H9 (cell line): ENCODE results near the gene DAAM2. TPM values are rescaled to one million over a fixed set of nuclear protein-coding genes. Genes with fewer than 3 reads are reported as not detected.

Source experiments
- DNase-seq: peaks from one replicate; pipeline ENCODE4 v3.0.0-alpha.2; 2017
- H2AFZ ChIP-seq: one replicate; pipeline ENCODE4 v1.6.1; 2013; ENCODE audit warnings: mild to moderate bottlenecking, low read length, control low read depth, moderate library complexity
- H2AK5ac ChIP-seq: 2 replicates; pipeline ENCODE4 v1.6.1; 2013; ENCODE audit warnings: low read length, control low read depth, mixed read lengths; ENCODE audit not compliant: insufficient read length
- H2BK120ac ChIP-seq: one replicate; pipeline ENCODE4 v1.6.1; 2013; ENCODE audit warnings: low read depth, mild to moderate bottlenecking, low read length, control low read depth, inconsistent platforms; ENCODE audit not compliant: poor library complexity, severe bottlenecking
- H2BK12ac ChIP-seq: 2 replicates; pipeline ENCODE4 v1.6.1; 2013; ENCODE audit warnings: low read length, control low read depth, mixed read lengths, low read depth; ENCODE audit not compliant: insufficient read length
- H2BK15ac ChIP-seq: 2 replicates; pipeline ENCODE4 v1.6.1; 2013; ENCODE audit warnings: low read depth, low read length, control low read depth
- H2BK20ac ChIP-seq: one replicate; pipeline ENCODE4 v1.6.1; 2013; ENCODE audit warnings: low read depth, mild to moderate bottlenecking, low read length, control low read depth, inconsistent platforms; ENCODE audit not compliant: poor library complexity, severe bottlenecking
- H2BK5ac ChIP-seq: 2 replicates; pipeline ENCODE4 v1.6.1; 2013; ENCODE audit warnings: low read length, control low read depth, mixed read lengths; ENCODE audit not compliant: insufficient read length
- H3K14ac ChIP-seq: 2 replicates; pipeline ENCODE4 v1.6.1; 2013; ENCODE audit warnings: low read length, control low read depth; ENCODE audit not compliant: insufficient read depth
- H3K18ac ChIP-seq: 2 replicates; pipeline ENCODE4 v1.6.1; 2013; ENCODE audit warnings: low read depth, mild to moderate bottlenecking, mixed read lengths, low read length, control low read depth; ENCODE audit not compliant: insufficient read length
- H3K23ac ChIP-seq: 2 replicates; pipeline ENCODE4 v1.6.1; 2013; ENCODE audit warnings: low read length, control low read depth, mixed read lengths, low read depth; ENCODE audit not compliant: insufficient read length
- H3K23me2 ChIP-seq: 2 replicates; pipeline ENCODE4 v1.6.1; 2013; ENCODE audit warnings: low read depth, mild to moderate bottlenecking, mixed read lengths, low read length, control low read depth; ENCODE audit not compliant: insufficient read length, poor library complexity, severe bottlenecking
- H3K27ac ChIP-seq: 2 replicates; pipeline ENCODE4 v1.5.1; 2013; ENCODE audit warnings: low read length, control low read depth, mixed read lengths, low read depth; ENCODE audit not compliant: insufficient read length
- H3K27me3 ChIP-seq: 2 replicates; pipeline ENCODE4 v1.6.1; 2013; ENCODE audit warnings: low read length, control low read depth, inconsistent platforms; ENCODE audit not compliant: insufficient read depth
- H3K4ac ChIP-seq: 2 replicates; pipeline ENCODE4 v1.6.1; 2013; ENCODE audit warnings: low read depth, mild to moderate bottlenecking, control low read depth, inconsistent platforms, low read length, moderate library complexity
- H3K4me1 ChIP-seq: 2 replicates; pipeline ENCODE4 v1.6.1; 2013; ENCODE audit warnings: low read length, control low read depth, inconsistent platforms; ENCODE audit not compliant: insufficient read depth
- H3K4me2 ChIP-seq: 2 replicates; pipeline ENCODE4 v1.6.1; 2013; ENCODE audit warnings: low read length, control low read depth, mixed read lengths; ENCODE audit not compliant: insufficient read length, insufficient read depth
- H3K56ac ChIP-seq: 2 replicates; pipeline ENCODE4 v1.6.1; 2013; ENCODE audit warnings: low read depth, mild to moderate bottlenecking, mixed read lengths, low read length, control low read depth; ENCODE audit not compliant: insufficient read length
- H3K79me1 ChIP-seq: 2 replicates; pipeline ENCODE4 v1.6.1; 2013; ENCODE audit warnings: low read depth, mild to moderate bottlenecking, moderate library complexity, low read length, control low read depth, inconsistent platforms; ENCODE audit not compliant: insufficient read depth, poor library complexity, severe bottlenecking
- H3K79me2 ChIP-seq: 2 replicates; pipeline ENCODE4 v1.6.1; 2013; ENCODE audit warnings: low read length, control low read depth, inconsistent platforms; ENCODE audit not compliant: insufficient read depth
- H3K9ac ChIP-seq: 2 replicates; pipeline ENCODE4 v1.6.1; 2013; ENCODE audit warnings: low read length, control low read depth, mixed read lengths; ENCODE audit not compliant: insufficient read length; ENCODE audit errors: extremely low read depth
- H3K9me3 ChIP-seq: one replicate; pipeline ENCODE4 v1.6.1; 2013; ENCODE audit warnings: low read depth, low read length, inconsistent platforms; ENCODE audit not compliant: control insufficient read depth
- H3T11ph ChIP-seq: one replicate; pipeline ENCODE4 v1.6.1; 2013; ENCODE audit warnings: mild to moderate bottlenecking, low read length, control low read depth, inconsistent platforms
- H4K20me1 ChIP-seq: one replicate; pipeline ENCODE4 v1.6.1; 2013; ENCODE audit not compliant: control insufficient read depth, insufficient read length, insufficient read depth
- H4K5ac ChIP-seq: 2 replicates; pipeline ENCODE4 v1.6.1; 2013; ENCODE audit warnings: low read depth, mild to moderate bottlenecking, mixed read lengths, low read length, control low read depth; ENCODE audit not compliant: insufficient read length
- H4K8ac ChIP-seq: replicated peaks from 2 replicates; pipeline ENCODE4 v1.6.1; 2013; ENCODE audit warnings: low read length, control low read depth, mixed read lengths, low read depth; ENCODE audit not compliant: insufficient read length
- H4K91ac ChIP-seq: 2 replicates; pipeline ENCODE4 v1.6.1; 2013; ENCODE audit warnings: low read depth, mild to moderate bottlenecking, moderate library complexity, mixed read lengths, low read length, control low read depth; ENCODE audit not compliant: insufficient read length
- H3K27ac Mint-ChIP-seq, 3 experiments: 2 replicates in 2 of 3; 3 replicates in 1 of 3; pipeline ENCODE4 v1.8.0; 2020 to 2021; ENCODE audit warnings: mixed read lengths in 3 of 3, mild to moderate bottlenecking in 1 of 3, moderate library complexity in 1 of 3
- H3K27me3 Mint-ChIP-seq: 2 replicates; pipeline ENCODE4 v1.8.0; 2021; ENCODE audit warnings: low read depth, mild to moderate bottlenecking, moderate library complexity, mixed read lengths
- H3K36me3 Mint-ChIP-seq, 3 experiments: 2 replicates in 2 of 3; 3 replicates in 1 of 3; pipeline ENCODE4 v1.8.0; 2020 to 2021; ENCODE audit warnings: low read depth in 3 of 3, mixed read lengths in 3 of 3; ENCODE audit not compliant: insufficient read depth in 1 of 3
- H3K4me1 Mint-ChIP-seq, 2 experiments: 2 replicates each; pipeline ENCODE4 v1.8.0; 2020; ENCODE audit warnings: mixed read lengths in 2 of 2
- H3K4me3 Mint-ChIP-seq, 2 experiments: 2 replicates in 1 of 2; 3 replicates in 1 of 2; pipeline ENCODE4 v1.8.0; 2020 to 2021; ENCODE audit warnings: mild to moderate bottlenecking in 2 of 2, mixed read lengths in 2 of 2, moderate library complexity in 1 of 2
- H3K9me3 Mint-ChIP-seq, 2 experiments: 2 replicates in 1 of 2; 3 replicates in 1 of 2; pipeline ENCODE4 v1.8.0; 2020; ENCODE audit warnings: mild to moderate bottlenecking in 2 of 2, mixed read lengths in 2 of 2, moderate library complexity in 1 of 2
- CTCF ChIP-seq: fragments of 200-600 bp; sonication (generic); conservative IDR thresholded peaks from 3 replicates; pipeline ENCODE4 v1.8.0; 2021; ENCODE audit warnings: antibody characterized with exemption, mild to moderate bottlenecking
- WGBS: extraction: QIAGEN DNeasy Blood & Tissue Kit; methylation state at CpG from one replicate; pipeline ENCODE4 v1.1.7; 2013; ENCODE audit warnings: missing lambda C conversion rate, low lambda C conversion rate, mixed read lengths; ENCODE audit not compliant: insufficient read length; ENCODE audit errors: extremely low coverage; 5-methylcytosine and 5-hydroxymethylcytosine counted together
- total RNA-seq: library from RNA; stranded (reverse); gene quantifications from 2 replicates; pipeline ENCODE4 v1.2.1, GENCODE V29; 2021

Gene DAAM2
- total RNA-seq, 1 experiment from 2014 or later = 1.1 TPM

- H3K14ac ChIP-seq = no peak overlapping the region
- no peaks in the 10 kb centered on the region for H3K79me1 ChIP-seq
- H2BK120ac ChIP-seq = no peak overlapping the region
- H3K56ac ChIP-seq = no peak overlapping the region
- H3K27me3 ChIP-seq = no peaks in the 10 kb centered on the region
- peaks cover 3% of the 10 kb centered on the region; the same call in 1 of the 2 replicates for H3K4me1 ChIP-seq
- no peak overlapping the region for H3K23ac ChIP-seq
- H2BK20ac ChIP-seq = no peak overlapping the region
- no CpG with 5 or more reads among the region's 5 CpGs for WGBS
- DNase-seq = no peak
- no peak overlapping the region for H3K4ac ChIP-seq
- no peak overlapping the region for H2AK5ac ChIP-seq
- no peaks in the 10 kb centered on the region for H3K23me2 ChIP-seq
- Mint-ChIP-seq H3K27me3 (peaks cover 2% of the 10 kb centered on the region; the same call in 1 of the 2 replicates), H3K27ac (no peak overlapping the region), H3K4me1 (peaks cover 8 to 19% of the 10 kb centered on the region in 2 experiments), H3K4me3 (no peak overlapping the region), H3K36me3 (no peaks in the 10 kb centered on the region), H3K9me3 (no peaks in the 10 kb centered on the region)
- H3T11ph ChIP-seq = no peak overlapping the region
- no peak overlapping the region for H3K27ac ChIP-seq
- no peak overlapping the region for H3K4me2 ChIP-seq
- no peak overlapping the region for H2BK12ac ChIP-seq
- no peak overlapping the region for H2BK15ac ChIP-seq
- no peak overlapping the region for H3K9ac ChIP-seq
- H4K91ac ChIP-seq = no peak overlapping the region
- H3K18ac ChIP-seq = no peak overlapping the region
- H3K79me2 ChIP-seq = no peaks in the 10 kb centered on the region
- no peaks in the 10 kb centered on the region for H3K9me3 ChIP-seq
- no peak overlapping the region for H2BK5ac ChIP-seq
- TF ChIP-seq CTCF = no peak
- no peak overlapping the region for H2AFZ ChIP-seq
- no peaks in the 10 kb centered on the region for H4K20me1 ChIP-seq
- H4K8ac ChIP-seq = no peak overlapping the region
- no peak overlapping the region for H4K5ac ChIP-seq
Observed at GRCh38 chr6:39804466-39805065, 12.4 kb downstream of the DAAM2 start.
